Glutamatergic neuron (in vitro differentiated cells): Measurements from ENCODE around the gene GSDMA. TPM values are rescaled to one million over a fixed set of nuclear protein-coding genes. Genes with fewer than 3 reads are reported as not detected.

ENCODE experiments used
- DNase-seq: peaks from one replicate; pipeline ENCODE4 v3.0.0; 2022
- H3K27ac Mint-ChIP-seq: one replicate; pipeline ENCODE4 v1.8.0; 2020; ENCODE audit warnings: mild to moderate bottlenecking, mixed read lengths, inconsistent platforms; ENCODE audit not compliant: unreplicated experiment
- H3K27me3 Mint-ChIP-seq: one replicate; pipeline ENCODE4 v1.8.0; 2020; ENCODE audit warnings: mild to moderate bottlenecking, moderate library complexity, mixed read lengths, inconsistent platforms; ENCODE audit not compliant: unreplicated experiment
- H3K36me3 Mint-ChIP-seq: one replicate; pipeline ENCODE4 v1.8.0; 2020; ENCODE audit warnings: mild to moderate bottlenecking, mixed read lengths, inconsistent platforms; ENCODE audit not compliant: unreplicated experiment
- H3K4me1 Mint-ChIP-seq: one replicate; pipeline ENCODE4 v1.8.0; 2020; ENCODE audit warnings: mild to moderate bottlenecking, low read depth, mixed read lengths, inconsistent platforms; ENCODE audit not compliant: unreplicated experiment
- H3K4me3 Mint-ChIP-seq: one replicate; pipeline ENCODE4 v1.8.0; 2020; ENCODE audit warnings: mild to moderate bottlenecking, mixed read lengths, inconsistent platforms; ENCODE audit not compliant: unreplicated experiment
- H3K9me3 Mint-ChIP-seq: one replicate; pipeline ENCODE4 v1.8.0; 2020; ENCODE audit warnings: mild to moderate bottlenecking, moderate library complexity, mixed read lengths, inconsistent platforms; ENCODE audit not compliant: unreplicated experiment
- total RNA-seq: library from RNA; stranded (reverse); fragmentation: NEBNext Ultra II Directional; extraction: Animal tissue kit (Norgen Biotek cat#: 25700); gene quantifications from one replicate; pipeline ENCODE4 v1.2.1, GENCODE V29; 2021; ENCODE audit not compliant: unreplicated experiment
- TF ChIP-seq, protein P1 (sequence below): fragments of 200-600 bp; sonication (generic); IDR thresholded peaks from one replicate; pipeline ENCODE4 v1.5.0; 2021; ENCODE audit not compliant: partially characterized antibody, unreplicated experiment

The GSDMA gene
- total RNA-seq, 1 donor from 2014 or later, result not detected

DNA sequence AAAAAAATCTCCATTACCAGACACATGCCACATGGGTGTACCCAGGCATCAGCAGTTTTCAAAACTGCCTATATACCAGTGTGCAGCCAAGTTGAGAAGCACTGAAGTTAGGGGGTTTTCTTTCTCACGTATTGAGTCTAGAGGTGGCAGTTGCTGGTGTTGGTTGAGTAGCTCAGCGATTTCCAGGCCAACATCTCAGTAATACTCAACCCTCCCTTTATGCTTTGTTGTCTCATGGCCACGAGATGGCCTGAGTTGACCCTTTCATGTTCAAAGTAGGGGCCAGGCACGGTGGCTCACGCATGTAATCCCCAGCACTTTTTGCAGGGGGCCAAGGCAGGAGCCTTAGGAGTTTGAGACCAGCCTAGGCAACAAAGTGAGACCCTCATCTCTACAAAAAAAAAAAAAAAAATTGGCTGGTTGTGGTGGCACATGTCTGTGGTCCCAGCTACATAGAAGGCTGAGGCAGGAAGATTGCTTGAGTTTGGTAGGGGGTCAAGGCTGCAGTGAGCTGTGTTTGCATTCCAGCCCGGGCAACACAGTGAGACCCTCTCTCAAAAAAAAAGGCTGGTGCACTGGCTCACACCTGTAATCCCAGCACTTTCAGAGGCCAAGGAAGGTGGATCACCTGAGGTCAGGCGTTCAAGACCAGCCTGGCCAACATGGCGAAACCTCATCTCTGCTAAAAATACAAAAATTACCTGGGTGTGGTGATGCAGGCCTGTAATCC is 24.5 kb upstream of the GSDMA start:
- peaks cover 3% of the 10 kb centered on the region for H3K9me3 Mint-ChIP-seq
- peaks cover 5% of the 10 kb centered on the region for H3K27me3 Mint-ChIP-seq
- TF ChIP-seq, protein P1, sequence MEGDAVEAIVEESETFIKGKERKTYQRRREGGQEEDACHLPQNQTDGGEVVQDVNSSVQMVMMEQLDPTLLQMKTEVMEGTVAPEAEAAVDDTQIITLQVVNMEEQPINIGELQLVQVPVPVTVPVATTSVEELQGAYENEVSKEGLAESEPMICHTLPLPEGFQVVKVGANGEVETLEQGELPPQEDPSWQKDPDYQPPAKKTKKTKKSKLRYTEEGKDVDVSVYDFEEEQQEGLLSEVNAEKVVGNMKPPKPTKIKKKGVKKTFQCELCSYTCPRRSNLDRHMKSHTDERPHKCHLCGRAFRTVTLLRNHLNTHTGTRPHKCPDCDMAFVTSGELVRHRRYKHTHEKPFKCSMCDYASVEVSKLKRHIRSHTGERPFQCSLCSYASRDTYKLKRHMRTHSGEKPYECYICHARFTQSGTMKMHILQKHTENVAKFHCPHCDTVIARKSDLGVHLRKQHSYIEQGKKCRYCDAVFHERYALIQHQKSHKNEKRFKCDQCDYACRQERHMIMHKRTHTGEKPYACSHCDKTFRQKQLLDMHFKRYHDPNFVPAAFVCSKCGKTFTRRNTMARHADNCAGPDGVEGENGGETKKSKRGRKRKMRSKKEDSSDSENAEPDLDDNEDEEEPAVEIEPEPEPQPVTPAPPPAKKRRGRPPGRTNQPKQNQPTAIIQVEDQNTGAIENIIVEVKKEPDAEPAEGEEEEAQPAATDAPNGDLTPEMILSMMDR, result no peak
- no peak overlapping the region for H3K4me3 Mint-ChIP-seq
- no peak overlapping the region for H3K27ac Mint-ChIP-seq
- H3K4me1 Mint-ChIP-seq, result peaks cover 15% of the 10 kb centered on the region
- H3K36me3 Mint-ChIP-seq, result no peaks in the 10 kb centered on the region
- no peak for DNase-seq

DNA sequence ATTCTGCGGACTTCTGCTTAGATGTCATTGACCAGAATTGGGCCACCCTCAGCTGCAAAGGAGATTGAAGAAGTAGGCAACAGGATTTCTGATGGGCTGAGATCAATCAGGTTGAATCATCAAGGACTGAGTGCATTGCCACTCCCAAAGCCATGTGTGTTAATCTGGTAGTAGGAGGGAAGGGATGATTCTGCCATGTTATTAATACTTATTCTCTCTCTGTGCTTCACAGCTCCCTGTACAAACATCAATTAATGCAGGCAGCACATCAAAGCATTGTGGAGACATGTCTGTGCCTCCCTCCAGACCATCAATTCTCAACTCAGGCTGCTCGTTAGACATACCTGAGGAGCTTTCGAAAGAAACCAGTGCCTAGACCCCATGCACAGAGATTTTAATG is 23.7 kb upstream of the GSDMA start:
- Mint-ChIP-seq H3K27me3 (peaks cover 5% of the 10 kb centered on the region), H3K27ac (no peak overlapping the region), H3K4me3 (no peak overlapping the region), H3K36me3 (no peaks in the 10 kb centered on the region), H3K4me1 (peaks cover 15% of the 10 kb centered on the region), H3K9me3 (peaks cover 3% of the 10 kb centered on the region)
- TF ChIP-seq, protein P1, result no peak
- DNase-seq, result no peak

DNA sequence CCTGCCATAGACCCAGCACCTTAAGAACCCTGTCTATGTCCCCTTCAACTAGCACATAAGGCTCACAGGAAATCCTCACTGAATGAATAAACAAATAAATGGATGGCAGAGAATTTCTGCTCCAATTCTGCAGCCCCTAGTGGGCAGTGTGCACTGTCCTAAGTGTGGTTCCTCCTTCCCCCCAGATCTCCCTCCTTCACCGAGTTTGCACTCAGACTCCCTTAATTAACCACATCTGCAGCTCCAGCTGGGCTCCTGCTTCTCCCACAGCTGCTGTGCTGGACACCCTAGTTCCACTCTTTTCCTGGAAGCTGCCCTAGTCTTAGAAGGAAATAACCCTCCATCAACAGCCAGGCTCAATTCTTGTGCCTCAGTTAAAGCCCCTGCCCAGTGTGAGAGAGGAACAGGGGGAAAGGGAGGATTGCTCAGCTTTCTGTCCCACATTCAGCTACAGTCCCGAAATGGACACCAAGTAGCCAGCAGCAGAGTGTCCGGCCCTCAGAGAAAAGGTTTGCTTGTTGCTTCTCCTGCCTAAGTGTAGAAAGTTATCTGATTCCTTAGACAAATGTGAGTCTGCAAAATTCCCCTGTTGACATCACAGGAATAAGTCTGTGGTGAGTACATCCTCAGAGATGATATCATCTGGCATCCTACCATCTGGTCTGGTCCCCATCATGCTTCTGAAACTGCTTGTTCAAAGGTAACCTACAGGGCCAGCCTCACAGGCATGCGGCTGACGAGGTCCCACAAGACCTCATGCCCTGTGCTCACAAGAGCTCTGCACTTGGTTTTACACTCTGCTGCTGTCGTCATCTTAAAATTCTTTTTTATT is 23.0 kb upstream of the GSDMA start:
- H3K9me3 Mint-ChIP-seq, result peaks cover 3% of the 10 kb centered on the region
- TF ChIP-seq, protein P1, result no peak
- DNase-seq, result no peak
- peaks cover 6% of the 10 kb centered on the region for H3K27me3 Mint-ChIP-seq
- peaks cover 10% of the 10 kb centered on the region for H3K4me1 Mint-ChIP-seq
- no peaks in the 10 kb centered on the region for H3K36me3 Mint-ChIP-seq
- peak overlapping the region; percentile 14 for H3K4me3 Mint-ChIP-seq
- H3K27ac Mint-ChIP-seq, result no peak overlapping the region

DNA sequence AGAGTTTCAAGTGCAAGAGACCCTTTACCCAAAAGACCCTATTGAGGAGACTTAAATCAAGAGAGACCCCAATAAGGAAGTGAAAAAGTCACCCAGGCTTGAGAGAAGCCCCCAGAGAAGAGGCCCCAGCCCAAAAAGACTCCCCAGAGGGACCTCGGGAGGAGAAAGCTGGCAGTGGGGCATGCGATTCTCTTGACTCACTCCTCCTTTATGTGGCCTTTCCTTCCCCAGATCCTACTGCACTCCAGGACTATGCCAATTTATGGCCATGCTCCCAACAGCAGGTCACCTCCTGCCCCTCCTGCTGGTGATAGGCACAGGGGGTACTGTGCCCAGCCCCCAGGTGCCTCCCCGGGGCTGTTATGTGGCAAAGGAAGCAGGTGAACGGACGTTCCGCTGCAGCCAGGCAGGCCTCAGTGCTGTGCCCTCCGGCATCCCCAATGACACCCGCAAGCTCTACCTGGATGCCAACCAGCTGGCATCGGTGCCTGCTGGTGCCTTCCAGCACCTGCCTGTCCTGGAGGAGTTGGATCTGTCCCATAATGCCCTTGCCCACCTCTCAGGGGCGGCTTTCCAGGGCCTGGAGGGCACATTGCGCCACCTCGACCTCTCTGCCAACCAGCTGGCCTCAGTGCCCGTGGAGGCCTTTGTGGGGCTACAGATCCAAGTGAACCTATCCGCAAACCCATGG is 19.0 kb upstream of the GSDMA start:
- TF ChIP-seq, protein P1, result no peak
- Mint-ChIP-seq H3K9me3 (peaks cover 3% of the 10 kb centered on the region), H3K4me1 (peaks cover 14% of the 10 kb centered on the region), H3K36me3 (no peaks in the 10 kb centered on the region), H3K27me3 (peaks cover 2% of the 10 kb centered on the region), H3K27ac (no peak overlapping the region), H3K4me3 (no peak overlapping the region)
- no peak for DNase-seq
